ENCODE data around the gene SLC25A39. TPM values are rescaled to one million over a fixed set of nuclear protein-coding genes. Genes with fewer than 3 reads are reported as not detected.

The SLC25A39 gene
- total and polyA plus RNA-seq, 2 of the 13 experiments (the other 11 are each of a cell fraction or from before 2014, with no cell fraction given), result 144 to 151 TPM

DNA sequence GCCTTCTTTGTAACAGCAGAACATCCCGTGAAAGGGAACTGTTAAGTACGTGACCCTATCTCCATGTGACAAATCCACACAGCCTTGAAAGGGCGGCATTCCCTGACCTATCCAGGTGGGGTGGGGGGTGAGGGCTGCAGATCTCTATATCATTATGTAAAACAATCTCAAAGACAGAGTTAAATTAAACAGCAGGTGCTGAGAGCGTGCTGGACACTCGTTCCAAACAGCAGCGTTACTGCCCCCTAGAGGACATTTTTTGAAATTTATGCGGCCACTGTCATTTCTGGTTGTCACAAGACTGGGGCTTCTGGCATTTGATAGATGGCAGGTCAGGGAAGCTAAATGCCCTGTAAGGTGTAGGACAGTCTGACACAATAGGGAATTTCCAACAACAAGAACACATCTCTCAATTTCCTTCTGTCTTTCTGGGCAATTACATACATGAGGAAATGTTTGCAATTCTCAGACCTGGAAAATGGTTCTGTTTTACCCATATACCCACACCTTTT is 6.7 kb upstream of the SLC25A39 start (continued):
- TF ChIP-seq ZNF33A (CRISPR knock-in tag; IDR thresholded peaks at IDR 0.05; ENCODE audit: borderline replicate concordance), result no peak
- TF ChIP-seq, protein P1, sequence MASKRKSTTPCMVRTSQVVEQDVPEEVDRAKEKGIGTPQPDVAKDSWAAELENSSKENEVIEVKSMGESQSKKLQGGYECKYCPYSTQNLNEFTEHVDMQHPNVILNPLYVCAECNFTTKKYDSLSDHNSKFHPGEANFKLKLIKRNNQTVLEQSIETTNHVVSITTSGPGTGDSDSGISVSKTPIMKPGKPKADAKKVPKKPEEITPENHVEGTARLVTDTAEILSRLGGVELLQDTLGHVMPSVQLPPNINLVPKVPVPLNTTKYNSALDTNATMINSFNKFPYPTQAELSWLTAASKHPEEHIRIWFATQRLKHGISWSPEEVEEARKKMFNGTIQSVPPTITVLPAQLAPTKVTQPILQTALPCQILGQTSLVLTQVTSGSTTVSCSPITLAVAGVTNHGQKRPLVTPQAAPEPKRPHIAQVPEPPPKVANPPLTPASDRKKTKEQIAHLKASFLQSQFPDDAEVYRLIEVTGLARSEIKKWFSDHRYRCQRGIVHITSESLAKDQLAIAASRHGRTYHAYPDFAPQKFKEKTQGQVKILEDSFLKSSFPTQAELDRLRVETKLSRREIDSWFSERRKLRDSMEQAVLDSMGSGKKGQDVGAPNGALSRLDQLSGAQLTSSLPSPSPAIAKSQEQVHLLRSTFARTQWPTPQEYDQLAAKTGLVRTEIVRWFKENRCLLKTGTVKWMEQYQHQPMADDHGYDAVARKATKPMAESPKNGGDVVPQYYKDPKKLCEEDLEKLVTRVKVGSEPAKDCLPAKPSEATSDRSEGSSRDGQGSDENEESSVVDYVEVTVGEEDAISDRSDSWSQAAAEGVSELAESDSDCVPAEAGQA (IDR thresholded peaks at IDR 0.05; ENCODE audit: low read depth), result no peak
- TF ChIP-seq, protein P1 (CRISPR knock-in tag; IDR thresholded peaks at IDR 0.05; ENCODE audit: borderline replicate concordance), result no peak
- TF ChIP-seq FOXC1 (CRISPR knock-in tag; IDR thresholded peaks at IDR 0.05; ENCODE audit: borderline replicate concordance), result no peak
- no peak for TF ChIP-seq ARNT2 (CRISPR knock-in tag; IDR thresholded peaks at IDR 0.05; ENCODE audit: low read depth)
- TF ChIP-seq, protein P2, sequence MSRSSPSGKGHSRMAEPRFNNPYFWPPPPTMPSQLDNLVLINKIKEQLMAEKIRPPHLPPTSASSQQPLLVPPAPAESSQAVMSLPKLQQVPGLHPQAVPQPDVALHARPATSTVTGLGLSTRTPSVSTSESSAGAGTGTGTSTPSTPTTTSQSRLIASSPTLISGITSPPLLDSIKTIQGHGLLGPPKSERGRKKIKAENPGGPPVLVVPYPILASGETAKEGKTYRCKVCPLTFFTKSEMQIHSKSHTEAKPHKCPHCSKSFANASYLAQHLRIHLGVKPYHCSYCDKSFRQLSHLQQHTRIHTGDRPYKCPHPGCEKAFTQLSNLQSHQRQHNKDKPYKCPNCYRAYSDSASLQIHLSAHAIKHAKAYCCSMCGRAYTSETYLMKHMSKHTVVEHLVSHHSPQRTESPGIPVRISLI (CRISPR knock-in tag; IDR thresholded peaks at IDR 0.05; ENCODE audit: borderline replicate concordance), result no peak
- TF ChIP-seq NPAS2 (CRISPR knock-in tag; IDR thresholded peaks at IDR 0.05; ENCODE audit: borderline replicate concordance), result no peak
- no peak for TF ChIP-seq ZSCAN20 (CRISPR knock-in tag; IDR thresholded peaks at IDR 0.05; ENCODE audit: borderline replicate concordance)
- 0 out of 2 replicates have a peak, but pooled peaks have one; percentile 42 for TF ChIP-seq KMT2B (CRISPR knock-in tag; IDR thresholded peaks at IDR 0.05)
- TF ChIP-seq RELA (CRISPR knock-in tag; IDR thresholded peaks at IDR 0.05), result no peak
- no peak for TF ChIP-seq BRD4 (CRISPR knock-in tag; IDR thresholded peaks at IDR 0.05)
- TF ChIP-seq, protein P3, sequence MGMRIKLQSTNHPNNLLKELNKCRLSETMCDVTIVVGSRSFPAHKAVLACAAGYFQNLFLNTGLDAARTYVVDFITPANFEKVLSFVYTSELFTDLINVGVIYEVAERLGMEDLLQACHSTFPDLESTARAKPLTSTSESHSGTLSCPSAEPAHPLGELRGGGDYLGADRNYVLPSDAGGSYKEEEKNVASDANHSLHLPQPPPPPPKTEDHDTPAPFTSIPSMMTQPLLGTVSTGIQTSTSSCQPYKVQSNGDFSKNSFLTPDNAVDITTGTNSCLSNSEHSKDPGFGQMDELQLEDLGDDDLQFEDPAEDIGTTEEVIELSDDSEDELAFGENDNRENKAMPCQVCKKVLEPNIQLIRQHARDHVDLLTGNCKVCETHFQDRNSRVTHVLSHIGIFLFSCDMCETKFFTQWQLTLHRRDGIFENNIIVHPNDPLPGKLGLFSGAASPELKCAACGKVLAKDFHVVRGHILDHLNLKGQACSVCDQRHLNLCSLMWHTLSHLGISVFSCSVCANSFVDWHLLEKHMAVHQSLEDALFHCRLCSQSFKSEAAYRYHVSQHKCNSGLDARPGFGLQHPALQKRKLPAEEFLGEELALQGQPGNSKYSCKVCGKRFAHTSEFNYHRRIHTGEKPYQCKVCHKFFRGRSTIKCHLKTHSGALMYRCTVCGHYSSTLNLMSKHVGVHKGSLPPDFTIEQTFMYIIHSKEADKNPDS (CRISPR knock-in tag; IDR thresholded peaks at IDR 0.05), result no peak
- TF ChIP-seq, protein P4, sequence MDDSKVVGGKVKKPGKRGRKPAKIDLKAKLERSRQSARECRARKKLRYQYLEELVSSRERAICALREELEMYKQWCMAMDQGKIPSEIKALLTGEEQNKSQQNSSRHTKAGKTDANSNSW (CRISPR knock-in tag; IDR thresholded peaks at IDR 0.05; ENCODE audit: borderline replicate concordance), result no peak
- no peak for TF ChIP-seq FOXK1 (CRISPR knock-in tag; IDR thresholded peaks at IDR 0.05; ENCODE audit: borderline replicate concordance, low read depth)
- no peak for TF ChIP-seq GFI1 (CRISPR knock-in tag; IDR thresholded peaks at IDR 0.05; ENCODE audit: borderline replicate concordance)
- no peak for TF ChIP-seq NFKB2 (CRISPR knock-in tag; IDR thresholded peaks at IDR 0.05; ENCODE audit: borderline replicate concordance)
- TF ChIP-seq ZNF724P (CRISPR knock-in tag; IDR thresholded peaks at IDR 0.05; ENCODE audit: borderline replicate concordance), result no peak
- TF ChIP-seq ZNF121 (CRISPR knock-in tag; IDR thresholded peaks at IDR 0.05), result no peak
- no peak for TF ChIP-seq ZNF543 (CRISPR knock-in tag; IDR thresholded peaks at IDR 0.05)
- TF ChIP-seq ELF3 (CRISPR knock-in tag; IDR thresholded peaks at IDR 0.05), result no peak
- no peak for TF ChIP-seq SIX1 (CRISPR knock-in tag; IDR thresholded peaks at IDR 0.05; ENCODE audit: borderline replicate concordance)
- TF ChIP-seq ZNF790 (CRISPR knock-in tag; IDR thresholded peaks at IDR 0.05; ENCODE audit: borderline replicate concordance), result no peak
